H1 (cell line): ENCODE measurements around the gene MTG1. TPM values are rescaled to one million over a fixed set of nuclear protein-coding genes. Genes with fewer than 3 reads are reported as not detected.

Source experiments
- ATF3 ChIP-seq: IDR thresholded peaks from 2 replicates; pipeline ENCODE4 v1.6.1; 2011; ENCODE audit warnings: low read depth, mild to moderate bottlenecking, low read length; ENCODE audit not compliant: insufficient read depth
- BACH1 ChIP-seq: IDR thresholded peaks from 2 replicates; pipeline ENCODE4 v1.6.1; 2012; ENCODE audit warnings: low read length, improper control_type of control experiment
- CBX8 ChIP-seq: fragments of 300-800, 300-1000 bp; sonication (generic); IDR thresholded peaks from 2 replicates; pipeline ENCODE4 v1.7.1; 2016; ENCODE audit warnings: low read depth, low read length, borderline replicate concordance
- CHD2 ChIP-seq: IDR thresholded peaks from 2 replicates; pipeline ENCODE4 v1.6.1; 2012; ENCODE audit warnings: low read length, improper control_type of control experiment
- GTF2F1 ChIP-seq: IDR thresholded peaks from 2 replicates; pipeline ENCODE4 v1.6.1; 2012; ENCODE audit warnings: low read depth, low read length, improper control_type of control experiment, borderline replicate concordance
- HDAC6 ChIP-seq: IDR thresholded peaks from one replicate; pipeline ENCODE4 v1.7.1; 2012; ENCODE audit warnings: low read depth, mild to moderate bottlenecking, inconsistent platforms, low read length, moderate library complexity
- JUN ChIP-seq: IDR thresholded peaks from 2 replicates; pipeline ENCODE4 v1.6.1; 2011; ENCODE audit warnings: low read depth, mild to moderate bottlenecking, improper control_type of control experiment, low read length
- KDM4A ChIP-seq: IDR thresholded peaks from one replicate; pipeline ENCODE4 v1.7.1; 2012; ENCODE audit warnings: low read depth, mild to moderate bottlenecking, moderate library complexity, low read length, inconsistent platforms; ENCODE audit not compliant: severe bottlenecking
- MAFK ChIP-seq: IDR thresholded peaks from 2 replicates; pipeline ENCODE4 v1.6.1; 2012; ENCODE audit warnings: low read depth, mild to moderate bottlenecking, improper control_type of control experiment, low read length
- NRF1 ChIP-seq: IDR thresholded peaks from 2 replicates; pipeline ENCODE4 v1.6.1; 2011; ENCODE audit warnings: mild to moderate bottlenecking, low read depth, low read length, improper control_type of control experiment
- PHF8 ChIP-seq: fragments of 200-600 bp; sonication (generic); conservative IDR thresholded peaks from 2 replicates; pipeline ENCODE4 v1.7.1; 2012; ENCODE audit warnings: low read depth, mild to moderate bottlenecking, inconsistent platforms, low read length, moderate library complexity
- POLR2AphosphoS5 ChIP-seq: IDR thresholded peaks from 2 replicates; pipeline ENCODE4 v1.6.1; 2011; ENCODE audit warnings: low read depth, low read length
- RBBP5 ChIP-seq: IDR thresholded peaks from 2 replicates; pipeline ENCODE4 v1.7.1; 2012; ENCODE audit warnings: low read depth, mild to moderate bottlenecking, inconsistent platforms, low read length, moderate library complexity, borderline replicate concordance
- RFX5 ChIP-seq: IDR thresholded peaks from 2 replicates; pipeline ENCODE4 v1.6.1; 2011; ENCODE audit warnings: low read depth, low read length, improper control_type of control experiment, borderline replicate concordance
- RNF2 ChIP-seq: fragments of 200-900, 300-1000 bp; sonication (generic); IDR thresholded peaks from 2 replicates; pipeline ENCODE4 v1.7.1; 2016; ENCODE audit warnings: borderline replicate concordance, low read depth, mild to moderate bottlenecking, antibody characterized with exemption, low read length; ENCODE audit not compliant: poor library complexity, severe bottlenecking; ENCODE audit errors: missing control alignments
- RXRA ChIP-seq: IDR thresholded peaks from 2 replicates; pipeline ENCODE4 v1.6.1; 2011; ENCODE audit warnings: low read depth, mild to moderate bottlenecking, low read length, moderate library complexity; ENCODE audit not compliant: insufficient read depth
- SP4 ChIP-seq: IDR thresholded peaks from 2 replicates; pipeline ENCODE4 v1.6.1; 2012; ENCODE audit warnings: low read length, inconsistent platforms
- SUZ12 ChIP-seq: fragments of 200-600 bp; sonication (generic); IDR thresholded peaks from 2 replicates; pipeline ENCODE4 v1.6.1; 2012; ENCODE audit warnings: mild to moderate bottlenecking, inconsistent platforms, low read length, moderate library complexity, mixed read lengths
- TAF1 ChIP-seq: IDR thresholded peaks from 2 replicates; pipeline ENCODE4 v1.6.1; 2011; ENCODE audit warnings: mild to moderate bottlenecking, low read depth, low read length
- TAF7 ChIP-seq: optimal IDR thresholded peaks from 2 replicates; pipeline ENCODE3; 2011; ENCODE audit warnings: low read depth, mild to moderate bottlenecking, inconsistent platforms, low read length, moderate library complexity, borderline replicate concordance
- TCF12 ChIP-seq: IDR thresholded peaks from 2 replicates; pipeline ENCODE4 v1.6.1; 2011; ENCODE audit warnings: low read depth, mild to moderate bottlenecking, low read length
- TEAD4 ChIP-seq: IDR thresholded peaks from 2 replicates; pipeline ENCODE4 v1.6.1; 2012; ENCODE audit warnings: low read depth, low read length, inconsistent platforms, mixed read lengths
- USF2 ChIP-seq: IDR thresholded peaks from 2 replicates; pipeline ENCODE4 v1.6.1; 2011; ENCODE audit warnings: low read length, improper control_type of control experiment
- YY1 ChIP-seq: IDR thresholded peaks from 2 replicates; pipeline ENCODE4 v1.6.1; 2011; ENCODE audit warnings: low read depth, mild to moderate bottlenecking, low read length
- polyA plus RNA-seq, 7 experiments: library from polyadenylated mRNA; depleted of rRNA in 3 of 7; stranded (reverse) in 5 of 7; unstranded in 2 of 7; fragments of >200 nt in 5 of 7; fragments of 200-250 nt in 2 of 7; gene quantifications; 1 replicate in 5 of 7; 2 replicates in 1 of 7; 4 replicates in 1 of 7; pipeline versions ENCODE4 v1.2.1 to v1.2.3, GENCODE V29; 2011 to 2013; ENCODE audit warnings: missing spikeins in 2 of 7, mixed read lengths in 2 of 7
- total RNA-seq: library from RNA; stranded (reverse); fragmentation: NEBNext Ultra II Directional; extraction: Animal tissue kit (Norgen Biotek cat#: 25700); gene quantifications from 2 replicates; pipeline ENCODE4 v1.2.1, GENCODE V29; 2021

Gene MTG1
- total and polyA plus RNA-seq, 2 of the 8 experiments (the other 6 are each of a cell fraction or from before 2014, with no cell fraction given), result 56.6 to 81.6 TPM

- TF ChIP-seq KDM4A (peak; percentile 43), RXRA (no peak), TCF12 (0 out of 2 replicates have a peak, but pooled peaks have one; percentile 37), BACH1 (no peak), TEAD4 (no peak), CHD2 (no peak), YY1 (peak; percentile 85; the same call in 1 of the 2 replicates), USF2 (no peak), TAF1 (peak; percentile 91), TAF7 (peak; percentile 82), NRF1 (peak; percentile 98), POLR2AphosphoS5 (peak; percentile 91), MAFK (no peak), HDAC6 (no peak), RFX5 (no peak), SUZ12 (no peak), ATF3 (peak; percentile 32; the same call in 1 of the 2 replicates), GTF2F1 (no peak), SP4 (0 out of 2 replicates have a peak, but pooled peaks have one; percentile 80), RBBP5 (peak; percentile 85), RNF2 (no peak), CBX8 (no peak), PHF8 (peak; percentile 99), JUN (no peak)
Observed at GRCh38 chr10:133394064-133394663, at the start of gene MTG1 (continued).
